K562 (cell line): ENCODE data around the gene HBM. TPM values are rescaled to one million over a fixed set of nuclear protein-coding genes. Genes with fewer than 3 reads are reported as not detected.

ENCODE experiments used
- BHLHE40 ChIP-seq: IDR thresholded peaks from 2 replicates; pipeline ENCODE4 v1.6.1; 2011; ENCODE audit warnings: low read length, improper control_type of control experiment
- CC2D1A ChIP-seq: fragments of 450-650 bp; IDR thresholded peaks from 2 replicates; pipeline ENCODE4 v1.6.1; 2017; ENCODE audit warnings: mild to moderate bottlenecking
- EP400 ChIP-seq: fragments of 450-650 bp; IDR thresholded peaks from 2 replicates; pipeline ENCODE4 v1.6.1; 2017; ENCODE audit warnings: antibody characterized with exemption, mild to moderate bottlenecking, moderate library complexity
- ETS2 ChIP-seq: IDR thresholded peaks from 2 replicates; pipeline ENCODE4 v1.6.1; 2016; ENCODE audit warnings: borderline replicate concordance, missing genetic modification characterization, mild to moderate bottlenecking, moderate library complexity, missing compliant biosample characterization; ENCODE audit not compliant: poor library complexity, severe bottlenecking
- IRF9 ChIP-seq: fragments of 450-650 bp; IDR thresholded peaks from 2 replicates; pipeline ENCODE4 v1.6.1; 2016; ENCODE audit warnings: missing biosample characterization, missing genetic modification characterization
- MGA ChIP-seq: fragments of 450-650 bp; IDR thresholded peaks from 2 replicates; pipeline ENCODE4 v1.6.1; 2016; ENCODE audit warnings: mild to moderate bottlenecking, moderate library complexity
- NR2C2 ChIP-seq, 2 experiments: fragments of 200-800 bp in 1 of 2; sonication (Bioruptor generic) in 1 of 2; sonication (generic) in 1 of 2; formaldehyde crosslinking in 1 of 2; IDR thresholded peaks; 2 replicates each; pipeline versions ENCODE4 v1.6.1 to v1.8.0; 2016 to 2022; ENCODE audit warnings: mild to moderate bottlenecking in 1 of 2, missing compliant biosample characterization in 1 of 2, missing genetic modification characterization in 1 of 2, missing genetic modification reagents in 1 of 2
- SMARCA4 ChIP-seq: fragments of 450-650 bp; IDR thresholded peaks from 2 replicates; pipeline ENCODE4 v1.6.1; 2016
- ZBTB11 ChIP-seq, 3 experiments: fragments of 200-800 bp in 1 of 3; fragments of 250-450 bp in 1 of 3; fragments of 450-650 bp in 1 of 3; sonication (Bioruptor Pico) in 1 of 3; sonication (Bioruptor generic) in 1 of 3; formaldehyde crosslinking in 1 of 3; IDR thresholded peaks; 2 replicates each; pipeline versions ENCODE4 v1.6.1 to v1.8.0; 2016 to 2022; ENCODE audit warnings: mild to moderate bottlenecking in 2 of 3, missing genetic modification characterization in 2 of 3, missing compliant biosample characterization in 1 of 3, moderate library complexity in 1 of 3
- ZNF134 ChIP-seq: fragments of 250-450 bp; sonication (Bioruptor Pico); conservative IDR thresholded peaks from 2 replicates; pipeline ENCODE4 v1.4.0; 2020
- ZNF408 ChIP-seq: fragments of 250-450 bp; sonication (Bioruptor Pico); IDR thresholded peaks from 2 replicates; pipeline ENCODE4 v1.4.0; 2020; ENCODE audit warnings: low read depth, mild to moderate bottlenecking, moderate library complexity
- polyA plus RNA-seq, 8 experiments: library from polyadenylated mRNA; depleted of rRNA in 4 of 8; stranded (reverse) in 5 of 8; unstranded in 3 of 8; fragments of >200 nt; fragmentation: Nextera tagmentation in 2 of 8; fragmentation: Illumina TruSeq in 1 of 8; extraction: Ambion mirVana in 2 of 8; extraction: Trizol in 1 of 8; gene quantifications; 2 replicates each; pipeline versions ENCODE4 v1.2.1 to v1.2.3, GENCODE V29; 2011 to 2014; ENCODE audit warnings: inconsistent platforms in 1 of 8, missing spikeins in 1 of 8
- total RNA-seq, 7 experiments: library from RNA; depleted of rRNA in 6 of 7; stranded (reverse); fragments of >200 nt in 6 of 7; fragmentation: Illumina TruSeq in 2 of 7; extraction: Trizol in 2 of 7; gene quantifications; 2 replicates each; pipeline versions ENCODE4 v1.2.1 to v1.2.3, GENCODE V29; 2011 to 2021; ENCODE audit warnings: low replicate concordance in 1 of 7

HBM gene
- total and polyA plus RNA-seq, 9 of the 15 experiments (the other 6 are each of a cell fraction or from before 2014, with no cell fraction given) = not detected

GRCh38 chr16:144797-145252 is 21.0 kb upstream of the HBM start (continued):
- peak; percentile 30; the same call in 1 of the 2 replicates for TF ChIP-seq MGA
- TF ChIP-seq NR2C2 (CRISPR knock-in tag; IDR thresholded peaks at IDR 0.05) = no peak
- TF ChIP-seq NR2C2 (tag; IDR thresholded peaks at IDR 0.05) = no peak
- peak; percentile 42; the same call in 1 of the 2 replicates for TF ChIP-seq CC2D1A
- peak; percentile 72; the same call in 1 of the 2 replicates for TF ChIP-seq SMARCA4
- no peak for TF ChIP-seq ZNF408 (CRISPR knock-in tag)
- TF ChIP-seq ZBTB11 (CRISPR knock-in tag; IDR thresholded peaks at IDR 0.05) = peak in 1 of 3 experiments; percentile 46; a peak in 1 of 6 replicates
- TF ChIP-seq IRF9 (tag) = peak; percentile 85
- TF ChIP-seq ETS2 (tag) = no peak
- peak; percentile 26 for TF ChIP-seq BHLHE40
- peak; percentile 53 for TF ChIP-seq EP400
- no peak for TF ChIP-seq ZNF134 (CRISPR knock-in tag)
